DMS53 (cell line): ENCODE data around the gene RIPOR3.
"Not testable (repeated sequence)": the region's sequence is repeated elsewhere in the genome, so short reads cannot be mapped to it uniquely, and the experiment has no call there.

Source experiments
- DNase-seq: peaks from one replicate; lab custom pipeline; 2025; lab: John Stamatoyannopoulos, UW

Gene RIPOR3

GRCh38 chr20:50607436-50607835, 83.9 kb downstream of the RIPOR3 start:
- no peak for DNase-seq

DNA sequence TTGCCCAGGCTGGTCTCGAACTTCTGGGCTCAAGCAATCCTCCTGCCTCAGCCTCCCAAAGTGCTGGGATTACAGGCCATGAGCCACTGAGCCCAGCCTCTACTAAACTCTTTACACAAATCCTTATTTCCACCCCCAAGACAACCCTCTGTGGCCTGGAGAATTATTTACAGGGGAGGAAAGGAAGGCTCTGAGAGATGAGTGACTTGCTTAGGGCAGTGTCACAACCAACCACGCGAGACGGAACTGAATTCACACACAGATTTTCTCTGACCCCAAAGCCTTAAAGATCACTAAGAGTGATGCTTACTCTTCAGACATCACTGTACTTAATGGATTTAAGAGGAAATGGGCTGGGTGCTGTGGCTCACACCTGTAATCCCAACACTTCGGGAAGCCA, 86.2 kb downstream of the RIPOR3 start:
- DNase-seq = no peak

DNA sequence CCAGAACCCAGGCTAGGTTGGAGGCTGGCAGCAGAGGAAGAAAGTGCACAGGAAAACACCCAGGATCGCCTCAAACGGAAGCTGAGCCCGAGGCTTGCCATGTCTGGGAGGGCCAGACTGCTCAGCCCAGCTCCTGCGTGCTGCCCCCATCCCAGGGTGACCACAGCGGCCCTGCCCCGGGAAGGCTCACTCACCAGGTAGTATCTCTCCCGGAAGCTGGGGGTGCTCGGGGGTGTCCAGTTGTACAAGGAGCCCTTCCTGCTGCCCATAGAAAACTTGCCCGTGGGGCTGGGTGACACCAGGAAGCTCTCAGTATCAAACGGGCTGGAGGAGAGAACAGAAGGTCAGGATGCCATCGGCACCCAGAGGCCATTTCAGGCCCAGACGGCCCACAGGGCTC, 86.9 kb downstream of the RIPOR3 start:
- no peak for DNase-seq

DNA sequence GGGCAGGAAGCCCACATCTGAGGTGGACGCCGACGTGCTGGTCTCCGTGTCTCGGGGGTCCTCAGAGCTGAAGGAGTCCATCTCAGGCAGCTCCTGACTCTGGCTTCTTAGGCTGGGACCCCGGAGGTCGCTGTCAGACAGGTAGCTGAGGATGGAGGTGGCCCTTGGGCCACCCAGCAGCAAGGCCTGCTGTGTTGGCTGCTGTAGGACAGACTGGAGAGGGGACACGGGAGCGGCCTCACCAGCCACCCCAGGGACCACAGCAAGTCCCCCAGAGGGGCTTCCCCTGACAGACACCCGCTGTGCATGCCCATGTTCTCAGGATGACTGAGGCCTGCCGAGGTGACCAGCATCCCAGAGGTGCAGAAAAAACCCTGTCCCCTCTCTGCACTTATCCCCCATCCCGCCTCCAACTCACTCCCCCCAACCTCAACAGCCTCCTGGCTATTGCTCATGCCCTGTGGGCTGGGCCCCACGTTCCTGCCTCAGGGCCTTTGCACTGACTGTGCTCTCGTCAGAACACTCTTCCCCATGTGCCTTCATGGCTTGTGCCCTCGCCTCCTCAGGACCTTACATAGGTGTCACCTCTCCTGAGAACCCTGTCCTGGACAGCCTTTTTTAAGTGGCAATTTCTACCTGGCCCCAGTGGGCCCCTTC, 88.8 kb downstream of the RIPOR3 start:
- no peak for DNase-seq

DNA sequence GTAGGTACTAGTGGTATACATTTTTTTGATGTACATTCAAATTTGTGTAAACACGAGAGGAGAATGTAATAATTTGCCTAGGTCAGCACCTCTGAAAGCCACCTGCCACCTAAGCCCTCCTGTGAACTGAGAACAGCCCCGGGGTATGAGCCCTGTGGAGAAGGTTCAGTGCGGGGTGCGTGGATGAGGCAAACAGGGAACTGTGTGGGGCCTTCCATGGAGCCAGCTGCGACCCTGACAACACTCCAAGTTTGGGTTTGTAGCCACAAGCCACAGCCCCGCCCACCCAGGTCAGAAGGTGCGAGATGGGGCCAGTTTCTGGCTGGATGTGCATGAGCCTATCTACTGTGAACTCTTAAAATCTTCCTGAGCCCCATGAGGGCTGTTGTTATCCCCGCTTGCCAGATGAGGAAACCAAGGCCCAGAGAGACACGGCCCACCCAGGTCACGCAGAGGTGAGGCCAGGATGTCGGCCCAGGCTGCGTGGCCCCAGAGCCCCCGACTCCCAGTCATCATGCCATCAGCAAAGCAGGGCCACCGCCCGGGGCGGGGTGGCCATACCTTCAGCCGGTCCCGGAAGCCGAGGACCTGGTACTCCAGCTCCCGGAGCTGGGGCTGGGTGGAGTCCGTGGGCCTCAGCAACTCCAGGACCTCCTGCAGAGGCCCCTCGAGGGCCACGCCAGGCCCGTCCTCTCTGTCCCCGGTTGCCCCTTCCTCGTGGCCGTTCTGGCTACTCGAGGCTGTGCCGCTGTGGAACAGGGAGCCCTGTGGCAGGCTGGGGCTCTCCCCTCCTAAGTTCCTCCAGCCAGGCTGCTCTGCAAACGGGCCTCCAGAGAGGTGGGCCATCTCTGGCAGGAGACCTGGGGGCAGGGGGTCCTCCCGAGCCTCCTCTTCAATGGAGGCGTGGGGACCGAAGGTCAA, 89.6 kb downstream of the RIPOR3 start:
- no peak for DNase-seq

GRCh38 chr20:50600281-50600895, 91.0 kb downstream of the RIPOR3 start:
- no peak for DNase-seq

DNA sequence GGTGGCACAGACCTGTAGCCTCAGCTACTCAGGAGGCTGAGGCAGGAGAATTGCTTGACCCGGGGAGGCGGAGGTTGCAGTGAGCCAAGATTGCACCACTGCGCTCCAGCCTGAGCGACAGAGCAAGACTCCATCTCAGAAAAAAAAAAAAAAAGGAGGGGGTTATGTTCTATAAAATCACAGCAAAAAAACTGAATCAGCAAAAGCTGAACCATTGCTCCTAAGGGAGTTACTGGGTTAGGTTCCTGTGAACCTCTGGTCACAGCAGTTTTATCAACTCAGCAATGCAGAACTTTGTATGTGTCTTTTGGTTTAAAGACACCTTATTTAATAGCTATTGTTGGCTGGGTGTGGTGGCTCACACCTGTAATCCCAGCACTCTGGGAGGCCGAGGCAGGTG, 92.6 kb downstream of the RIPOR3 start:
- DNase-seq = not testable (repeated sequence)

GRCh38 chr20:50598074-50598473, 93.3 kb downstream of the RIPOR3 start:
- DNase-seq = no peak

DNA sequence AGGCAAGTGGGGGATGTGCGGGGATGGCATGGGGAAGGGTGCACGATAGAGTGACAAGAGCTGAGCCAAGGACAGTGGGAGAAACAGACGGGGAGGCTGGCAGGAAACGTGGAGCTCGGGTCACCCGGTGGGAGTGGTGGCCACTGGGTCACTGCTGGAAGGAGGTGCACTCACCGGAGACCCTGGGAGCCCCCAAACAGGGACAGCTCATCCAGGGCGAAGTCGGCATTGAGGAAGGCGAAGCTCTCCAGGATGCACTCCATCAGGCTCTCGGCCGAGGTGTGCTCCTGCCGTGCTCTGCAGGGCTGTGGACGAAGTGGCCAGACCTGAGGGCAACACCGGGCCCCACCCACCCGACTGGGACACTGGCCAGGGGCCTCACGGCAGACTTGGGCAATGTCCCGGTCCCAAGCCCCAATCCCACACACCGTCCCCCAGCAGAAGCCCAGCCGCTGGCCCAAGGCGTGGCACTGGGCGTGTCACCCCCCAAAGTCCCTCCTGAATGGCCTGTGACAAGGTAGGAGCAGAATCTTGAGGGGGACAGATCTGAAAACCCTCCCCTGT, 93.9 kb downstream of the RIPOR3 start:
- DNase-seq = no peak

GRCh38 chr20:50596694-50597021, 94.7 kb downstream of the RIPOR3 start:
- DNase-seq = no peak

DNA sequence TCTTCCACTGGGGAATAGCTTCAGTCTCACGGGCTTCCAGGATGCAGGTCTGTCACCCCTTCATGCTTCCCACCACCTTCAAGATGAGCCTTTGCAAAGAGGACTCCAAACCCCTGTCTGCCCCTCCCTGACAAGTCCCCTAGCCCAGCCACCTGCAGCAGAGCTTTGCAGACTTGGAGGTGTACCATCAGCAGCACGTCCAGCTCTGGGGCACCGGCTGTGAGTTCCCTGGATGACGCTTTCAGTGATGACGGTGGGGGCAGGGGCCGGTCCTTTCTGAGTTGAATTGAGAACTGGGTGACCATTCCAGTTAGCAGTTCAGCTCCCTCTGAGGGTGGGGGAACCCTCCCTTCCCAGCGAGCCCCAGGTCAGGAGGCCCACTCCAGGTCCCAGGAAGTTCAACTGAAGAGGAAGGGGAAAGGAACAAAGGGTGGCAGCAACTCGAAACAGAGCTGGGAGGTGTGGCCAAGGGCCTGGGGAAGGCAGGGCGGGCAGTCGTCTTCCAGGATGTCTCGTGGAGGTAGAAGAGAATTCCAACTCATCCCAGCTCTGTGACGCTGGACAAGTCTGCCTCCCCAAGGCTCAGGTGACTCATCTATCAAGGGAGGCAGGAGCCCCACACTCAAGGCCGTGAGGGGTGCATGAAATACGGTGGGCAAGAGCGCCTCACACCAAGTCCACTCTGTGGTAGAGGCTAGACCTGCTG, 95.2 kb downstream of the RIPOR3 start:
- DNase-seq = peak; percentile 74

- DNase-seq = no peak
Observed at GRCh38 chr20:50595433-50595895, 95.9 kb downstream of the RIPOR3 start.

DNA sequence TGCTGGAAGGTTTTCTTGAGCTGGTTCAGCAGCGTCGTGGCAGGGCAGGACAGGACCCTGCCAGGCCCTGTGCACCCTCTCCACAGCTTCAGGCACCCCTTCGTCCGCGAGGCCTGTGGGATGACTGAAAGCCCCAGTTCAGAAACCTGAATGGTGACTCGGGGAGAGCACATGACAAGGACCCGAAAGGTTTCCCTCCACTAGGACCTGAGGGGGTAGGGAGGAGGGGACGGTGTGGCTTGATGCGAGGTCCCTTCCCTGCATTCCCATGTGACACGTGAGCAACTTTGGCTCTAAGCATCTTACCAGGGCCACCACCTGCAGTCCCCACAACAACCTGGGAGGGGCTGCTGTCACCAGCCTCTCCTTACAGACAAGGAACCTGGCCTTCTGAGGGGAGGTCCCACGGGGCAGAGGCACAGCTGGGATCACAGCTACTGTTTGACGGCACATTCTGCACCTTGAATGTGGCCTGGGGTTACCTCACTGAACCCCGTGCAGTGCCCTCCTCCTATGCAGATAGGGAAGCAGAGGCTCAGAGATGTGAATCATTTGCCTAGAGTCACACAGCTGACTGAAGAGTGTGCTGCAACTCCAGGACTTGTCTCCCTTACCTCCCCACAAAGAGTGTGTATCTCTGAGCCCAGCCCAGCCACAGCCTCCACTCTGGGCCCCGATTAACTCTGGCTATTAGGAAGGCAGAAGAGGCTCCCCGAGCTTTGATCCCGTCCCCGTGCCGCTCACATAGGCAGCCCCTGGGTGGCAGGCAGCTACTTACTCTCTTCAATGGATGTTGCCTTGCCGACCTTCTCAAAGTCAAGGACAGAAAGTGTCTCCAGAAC, 96.5 kb downstream of the RIPOR3 start:
- peak; percentile 48 for DNase-seq

DNA sequence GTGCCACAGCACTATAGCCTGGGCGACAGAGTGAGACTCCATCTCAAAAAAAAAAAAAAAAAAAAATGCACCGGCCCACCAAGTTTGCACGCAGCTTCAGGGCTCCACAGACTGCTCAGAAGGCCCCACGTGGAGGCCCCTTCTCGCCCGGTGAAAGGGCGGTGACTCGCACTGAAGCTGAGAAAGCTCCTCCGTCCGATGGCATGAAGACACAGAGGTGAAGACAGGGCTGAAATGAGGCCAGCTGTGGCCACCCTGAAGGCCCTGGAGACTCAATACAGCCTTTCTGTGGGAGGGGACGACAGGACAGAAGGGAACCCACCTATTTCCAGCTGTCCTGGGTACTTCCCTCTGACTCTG, 97.1 kb downstream of the RIPOR3 start:
- peak; percentile 28 for DNase-seq

GRCh38 chr20:50593005-50593335, 98.4 kb downstream of the RIPOR3 start:
- no peak for DNase-seq

DNA sequence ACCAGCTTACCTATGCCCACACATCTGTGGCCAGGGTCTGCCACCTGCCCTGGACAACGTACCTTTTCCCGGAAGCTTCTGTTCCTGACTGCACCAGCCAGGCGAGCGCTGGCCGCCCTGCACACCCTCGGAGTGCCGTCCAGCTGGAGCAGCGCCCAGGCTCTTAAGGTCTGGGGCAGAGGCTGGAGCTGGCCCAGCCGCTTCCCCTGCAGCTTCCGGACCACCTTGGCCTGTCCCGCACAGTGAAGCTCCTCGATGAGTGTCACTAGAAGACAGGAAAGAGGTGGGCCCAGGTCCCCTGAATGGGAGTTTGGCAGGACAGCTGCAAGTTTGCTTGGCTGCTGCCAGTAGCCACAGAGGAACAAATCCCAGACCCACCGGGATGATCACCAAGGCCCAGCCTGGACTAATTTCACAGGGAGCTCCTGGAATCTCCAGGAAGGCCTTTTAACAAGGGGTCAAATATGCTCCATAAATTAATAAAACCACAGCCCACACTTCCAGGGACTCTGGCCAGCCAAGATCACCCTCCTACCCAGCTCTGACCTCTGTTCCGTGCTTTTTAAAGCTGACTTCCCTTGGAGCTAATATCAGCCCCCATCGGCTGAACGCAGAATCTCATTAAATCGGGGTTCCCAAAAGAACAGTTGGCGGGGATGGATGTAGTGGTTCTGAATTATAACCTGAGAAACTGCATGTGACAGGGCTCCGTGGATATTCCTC, 98.9 kb downstream of the RIPOR3 start:
- DNase-seq = no peak

GRCh38 chr20:50591233-50591852, 100.0 kb downstream of the RIPOR3 start:
- no peak for DNase-seq

GRCh38 chr20:50590348-50590664, 101.0 kb downstream of the RIPOR3 start:
- no peak for DNase-seq

- DNase-seq = no peak
Observed at GRCh38 chr20:50589548-50590347, 101.6 kb downstream of the RIPOR3 start.
